ENCODE data around the gene NELL1.

- no peak for TF ChIP-seq EZH2 (IDR thresholded peaks at IDR 0.05; ENCODE audit: borderline replicate concordance, low read depth, low read length, severe bottlenecking)
- no peak for TF ChIP-seq CTCF (IDR thresholded peaks at IDR 0.05; ENCODE audit: extremely low read depth in 1 of 2, insufficient read depth in 1 of 2, low read depth in 1 of 2, low read length in 2 of 2)
- no peak for TF ChIP-seq POLR2A (IDR thresholded peaks at IDR 0.05; ENCODE audit: low read depth, low read length)
- TF ChIP-seq POLR2AphosphoS5 (IDR thresholded peaks at IDR 0.05; ENCODE audit: insufficient read depth, low read depth, low read length) = no peak
- TF ChIP-seq GATA2 (IDR thresholded peaks at IDR 0.05; ENCODE audit: insufficient read depth, insufficient read length, low read depth, low read length) = no peak
- no peak for TF ChIP-seq JUN (IDR thresholded peaks at IDR 0.05; ENCODE audit: borderline replicate concordance, insufficient read depth, insufficient read length, low read depth)
- TF ChIP-seq MAX (IDR thresholded peaks at IDR 0.05; ENCODE audit: insufficient read depth, insufficient read length) = no peak
- TF ChIP-seq FOS (IDR thresholded peaks at IDR 0.05; ENCODE audit: borderline replicate concordance, insufficient read depth, low read length) = no peak
Measured at GRCh38 chr11:20926799-20927540, 257.6 kb downstream of the NELL1 start.

All from endothelial cell of umbilical vein (primary cell).